ENCODE results near the gene CD44. TPM values are rescaled to one million over a fixed set of nuclear protein-coding genes. Genes with fewer than 3 reads are reported as not detected.

Gene CD44
- polyA plus RNA-seq, 1 donor, result 81.5 TPM

DNA sequence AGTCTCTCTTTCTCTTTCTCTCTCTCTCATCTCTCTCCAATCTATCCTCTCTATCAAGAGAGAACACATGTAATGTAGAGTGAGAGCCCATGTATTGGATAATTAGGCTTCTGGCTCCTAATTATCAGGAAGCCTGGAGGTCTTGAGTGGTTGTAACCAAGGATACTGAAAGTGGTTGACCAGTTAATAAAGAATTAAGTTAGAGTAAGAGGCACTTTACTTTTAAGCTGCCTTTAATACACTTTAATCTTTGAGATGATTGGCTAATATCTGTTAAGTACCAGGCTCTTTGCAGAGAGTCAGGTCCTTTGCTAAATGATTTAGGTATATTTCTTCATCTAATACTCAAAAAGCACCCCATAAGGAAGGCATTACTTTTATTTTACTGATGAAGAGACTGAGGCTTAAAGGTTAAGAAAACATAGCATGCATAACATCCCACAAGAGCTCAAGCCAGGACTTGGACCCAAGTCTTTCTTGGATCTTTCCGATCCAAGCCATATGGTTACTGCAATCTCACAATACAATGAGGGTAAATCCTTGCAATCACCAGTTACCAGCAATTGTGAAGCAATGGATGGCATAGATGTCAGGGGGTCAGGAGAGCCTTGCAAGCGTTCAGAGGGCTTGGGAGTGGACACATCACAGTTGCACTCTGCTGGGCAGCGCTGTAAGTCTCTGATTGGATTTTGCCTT is 22.1 kb downstream of the CD44 start:
- DNase-seq, result no peak

DNA sequence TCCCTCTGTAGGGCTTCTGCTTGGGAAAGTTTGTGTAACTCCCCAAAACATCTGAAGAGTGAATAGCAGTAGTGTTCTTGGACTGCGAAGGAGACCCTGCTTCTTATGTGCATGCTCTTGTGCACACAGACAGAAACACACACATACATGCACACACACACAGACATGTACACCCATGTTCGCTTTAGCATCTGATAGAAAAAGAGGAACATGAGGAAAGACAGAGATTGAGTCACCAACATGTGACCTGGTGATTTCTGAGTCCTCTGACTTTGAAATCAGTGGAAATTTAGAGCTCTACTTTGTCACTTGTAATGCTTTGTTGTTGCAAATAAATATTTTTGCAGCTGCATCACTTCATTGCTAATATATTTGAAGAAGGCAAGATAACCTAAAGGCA is 23.8 kb downstream of the CD44 start:
- no peak for DNase-seq

DNA sequence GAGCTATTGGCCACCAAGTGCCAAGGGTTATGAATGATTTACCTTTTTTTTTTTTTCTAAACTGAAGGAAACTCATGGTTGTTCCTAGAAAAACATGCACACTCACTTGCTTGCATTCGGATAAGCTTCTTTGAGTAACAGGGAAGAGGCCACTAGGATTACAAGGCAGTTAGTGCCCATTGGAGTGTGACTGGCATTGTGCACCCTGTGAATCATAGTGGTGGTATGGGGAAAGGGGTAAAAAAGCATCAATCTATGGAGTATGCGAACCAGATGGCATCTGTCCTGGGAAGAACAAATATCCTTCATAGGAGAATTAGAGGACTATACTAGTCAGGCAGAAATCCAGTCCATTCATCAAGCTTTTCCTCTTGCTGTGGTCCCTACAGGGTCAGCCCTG is 24.2 kb downstream of the CD44 start:
- DNase-seq, result no peak

DNA sequence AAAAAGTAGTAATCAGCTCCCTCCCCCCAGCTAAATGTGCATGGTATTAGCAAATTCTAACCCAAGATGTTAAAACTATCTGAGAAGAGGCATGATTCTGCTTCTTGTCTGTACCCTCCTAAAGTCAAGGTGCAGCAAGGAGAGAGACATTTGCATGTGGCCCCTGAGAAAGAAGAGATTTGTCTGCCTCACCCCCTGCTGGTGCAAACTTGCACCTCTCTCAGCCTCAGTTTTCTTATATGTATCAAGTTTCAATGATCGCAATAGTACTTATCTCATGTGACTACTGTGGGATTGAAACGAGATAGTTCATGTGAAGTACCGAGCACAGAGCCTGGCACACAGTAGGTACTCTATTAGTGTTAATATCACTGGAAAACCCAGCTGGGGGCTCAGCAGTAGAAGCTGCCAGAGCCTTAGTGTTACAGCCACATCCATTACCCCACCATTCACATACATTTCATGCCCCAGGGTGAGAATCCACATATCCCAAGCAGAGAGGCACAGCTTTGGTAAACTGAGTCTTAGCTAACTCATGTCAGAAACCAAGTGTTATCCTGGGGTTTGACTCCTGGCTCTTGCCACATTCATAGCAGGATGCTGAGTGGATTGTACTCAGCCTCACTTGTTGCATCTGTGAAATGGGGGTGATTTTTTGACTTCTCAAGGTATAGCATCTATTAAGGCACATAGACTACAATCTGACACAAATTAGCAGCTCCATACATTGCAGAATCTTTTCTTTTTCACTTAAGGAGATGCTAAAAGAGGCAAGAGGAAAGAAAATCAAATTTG is 24.9 kb downstream of the CD44 start:
- DNase-seq, result no peak

DNA sequence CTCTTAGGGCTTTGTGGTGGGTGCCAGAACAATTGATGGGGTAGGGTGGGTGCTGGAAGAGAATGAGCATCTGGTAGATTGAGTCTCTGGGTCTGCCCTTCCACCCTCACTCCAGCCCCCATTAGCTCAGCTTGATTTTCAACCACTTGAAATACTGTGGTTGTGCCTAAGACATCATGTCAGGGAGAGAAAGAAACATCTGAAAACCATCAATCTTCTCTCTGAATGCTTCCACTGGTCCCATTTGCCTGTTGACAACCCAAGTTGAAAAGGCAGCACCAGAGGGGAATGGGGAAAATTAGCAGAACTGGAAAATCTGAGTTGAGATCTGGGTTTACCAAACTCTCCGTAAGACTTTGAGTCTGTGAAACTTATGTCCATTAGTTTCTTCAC is 26.1 kb downstream of the CD44 start:
- DNase-seq, result no peak

DNA sequence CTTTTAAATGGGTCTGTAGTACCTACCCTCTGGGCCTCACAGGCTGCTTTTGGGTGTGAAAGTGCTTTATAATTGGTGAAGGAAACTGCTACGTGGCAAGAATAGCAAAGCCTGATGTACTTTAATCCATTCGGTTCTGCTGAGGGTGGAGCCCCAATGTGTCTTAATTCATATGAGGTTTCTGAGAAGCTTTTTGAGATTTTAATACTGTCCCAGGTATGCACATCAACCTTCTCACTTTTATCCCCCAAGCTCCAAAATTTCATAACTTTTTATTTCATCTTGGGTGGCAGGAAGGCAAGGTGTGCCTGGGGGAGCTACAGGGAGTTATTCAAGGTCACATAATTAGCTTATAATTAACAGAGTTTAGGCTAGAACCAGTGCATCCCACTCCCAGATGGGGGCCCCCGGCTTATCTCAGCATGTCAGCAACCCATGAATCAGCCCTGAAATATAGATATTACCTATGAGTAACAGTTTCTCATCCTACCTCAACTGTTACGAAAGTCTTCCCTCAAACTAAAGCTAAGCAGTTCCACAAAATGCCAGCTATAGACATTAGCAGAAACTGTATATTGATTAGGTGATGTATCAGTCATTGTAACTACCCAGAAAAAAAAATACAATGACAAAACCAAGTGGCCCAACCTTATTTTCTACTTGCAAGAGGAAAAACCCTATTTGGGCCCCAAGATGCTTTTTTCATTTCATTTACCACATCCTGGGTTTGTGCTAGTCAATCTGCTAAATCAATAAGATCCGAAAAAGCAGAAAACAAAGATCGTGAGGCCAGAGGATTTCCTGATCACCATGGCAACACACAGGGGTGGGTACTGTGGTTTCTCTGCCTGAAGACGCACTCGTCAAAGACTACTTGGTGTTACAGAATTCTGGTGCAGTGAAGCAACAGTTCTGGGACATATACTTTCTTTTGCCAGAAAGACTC is 26.7 kb downstream of the CD44 start:
- DNase-seq, result peak; percentile 51

DNA sequence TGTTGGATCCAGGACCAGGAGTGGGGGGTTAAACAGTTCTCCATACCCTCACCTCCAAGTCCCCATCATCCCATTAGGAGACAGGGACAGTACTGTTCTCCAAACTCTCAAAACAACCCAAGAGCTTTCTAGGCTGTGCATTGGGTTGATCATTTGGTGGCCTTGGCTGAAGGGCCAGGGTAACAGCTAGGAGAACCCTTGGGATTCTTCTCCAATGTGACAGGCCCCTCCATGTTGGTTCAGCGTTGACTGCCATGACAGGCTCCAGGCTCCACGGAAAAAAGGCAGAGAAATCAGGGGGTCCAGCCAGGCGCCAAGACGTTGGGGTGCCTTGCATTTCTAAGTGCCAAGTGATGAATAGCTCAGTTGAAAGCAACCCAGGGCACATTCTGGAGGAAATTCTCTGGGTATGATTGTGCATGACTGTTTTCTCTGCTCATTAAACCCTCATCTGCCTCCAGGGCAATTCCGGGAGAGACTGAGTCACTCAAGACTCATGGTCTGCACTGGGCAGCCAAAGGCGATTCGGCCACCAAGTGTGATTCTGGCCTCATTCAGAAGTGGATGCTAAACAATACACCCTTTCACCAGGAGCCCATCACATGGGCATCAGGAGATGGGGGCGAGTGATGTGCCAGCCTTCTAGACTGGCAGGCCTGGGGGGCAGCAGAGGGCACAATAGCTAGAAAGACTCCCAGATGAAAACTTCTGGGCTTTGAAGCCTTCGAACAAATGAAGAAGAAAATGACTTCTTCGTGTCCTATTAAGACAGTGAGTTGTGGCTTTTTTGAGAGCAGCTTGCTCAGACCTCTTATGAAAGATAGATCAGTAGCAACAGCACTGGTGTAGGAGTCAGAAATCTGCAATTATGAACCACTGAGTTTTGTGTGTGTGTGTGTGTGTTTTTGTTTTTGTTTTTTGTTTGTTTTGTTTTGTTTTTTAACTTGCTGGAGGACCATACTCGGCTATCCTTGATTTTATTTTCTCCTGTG is 27.7 kb downstream of the CD44 start:
- DNase-seq, result no peak

DNA sequence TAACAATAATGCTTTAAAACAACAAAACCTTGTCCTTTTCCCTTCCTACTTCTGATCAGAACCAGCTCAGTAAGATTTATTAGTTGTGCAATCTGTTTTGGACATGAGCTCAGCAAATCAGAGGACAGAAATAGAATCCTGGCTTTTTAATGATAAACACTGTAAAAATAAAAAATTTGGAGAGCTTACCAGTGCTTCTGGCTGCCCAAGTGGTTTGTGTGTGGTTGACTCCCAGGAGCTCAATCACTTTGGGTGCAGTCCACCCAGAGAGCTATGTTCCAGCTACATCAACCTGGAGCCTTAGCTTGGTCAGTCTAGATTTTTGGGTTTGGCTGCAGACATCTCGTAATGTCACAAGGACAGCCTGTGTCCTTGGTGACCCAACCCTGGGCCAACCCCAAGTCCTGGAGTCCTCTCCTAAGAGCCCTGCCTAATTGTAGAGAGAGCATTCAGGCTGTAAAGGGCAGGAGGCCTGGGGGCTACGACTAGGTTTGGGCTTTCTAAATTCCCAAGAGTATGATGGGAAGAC is 28.5 kb downstream of the CD44 start:
- no peak for DNase-seq

DNA sequence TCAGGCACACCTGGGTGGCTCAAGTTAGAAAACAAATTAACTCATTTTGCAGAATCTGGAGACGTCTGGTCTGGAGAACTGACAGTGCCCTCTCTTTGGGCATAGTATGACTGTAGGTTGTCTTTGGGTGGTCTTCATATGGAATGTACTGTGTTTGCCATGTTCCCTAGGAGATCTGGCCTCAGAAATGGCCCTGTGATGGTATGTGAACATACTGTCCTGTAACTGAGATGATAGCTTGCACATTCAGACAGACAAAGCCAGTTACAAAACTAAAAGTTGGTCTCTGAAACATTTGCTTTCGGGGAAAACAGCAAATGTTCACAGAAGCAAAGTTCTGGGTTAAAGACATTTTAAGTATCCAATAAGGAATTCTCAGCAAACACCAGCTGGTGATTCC is 29.7 kb downstream of the CD44 start:
- peak; percentile 45 for DNase-seq

DNA sequence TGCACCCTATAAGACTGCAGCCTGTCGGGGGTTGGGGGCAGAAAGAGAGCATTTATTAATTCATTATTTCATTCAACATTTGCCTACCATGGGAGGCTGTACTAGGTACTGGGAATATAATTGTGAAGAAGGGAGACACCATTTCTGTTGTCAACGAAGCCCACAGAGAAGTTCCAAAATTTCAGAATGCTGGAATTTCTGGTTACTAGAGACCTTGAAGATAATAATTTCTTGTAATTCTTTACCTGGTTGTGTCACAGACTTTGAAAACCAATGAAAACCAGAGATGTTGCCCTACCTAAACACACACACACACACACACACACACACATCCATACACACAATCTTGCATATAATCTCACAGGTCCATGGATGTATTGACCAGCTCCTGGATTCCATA is 30.1 kb downstream of the CD44 start:
- DNase-seq, result no peak

DNA sequence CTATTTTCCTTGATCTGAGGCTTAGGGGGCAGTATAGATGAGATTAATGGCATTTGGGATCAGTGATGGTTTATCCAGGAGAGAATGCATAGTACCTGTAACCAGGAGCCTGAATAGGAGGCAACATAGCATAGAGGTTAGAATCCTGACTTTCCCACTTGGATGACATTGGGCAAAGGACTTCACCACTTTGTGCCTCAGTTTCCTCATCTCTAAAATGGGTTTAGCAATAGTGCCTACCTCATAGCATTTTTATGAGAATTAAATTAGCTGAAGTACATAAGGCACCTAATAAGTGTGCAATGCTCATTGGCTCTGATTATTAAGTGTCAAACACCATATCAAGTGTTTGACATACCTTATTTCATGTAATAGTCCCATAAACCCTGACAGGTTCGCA is 30.8 kb downstream of the CD44 start:
- no peak for DNase-seq

DNA sequence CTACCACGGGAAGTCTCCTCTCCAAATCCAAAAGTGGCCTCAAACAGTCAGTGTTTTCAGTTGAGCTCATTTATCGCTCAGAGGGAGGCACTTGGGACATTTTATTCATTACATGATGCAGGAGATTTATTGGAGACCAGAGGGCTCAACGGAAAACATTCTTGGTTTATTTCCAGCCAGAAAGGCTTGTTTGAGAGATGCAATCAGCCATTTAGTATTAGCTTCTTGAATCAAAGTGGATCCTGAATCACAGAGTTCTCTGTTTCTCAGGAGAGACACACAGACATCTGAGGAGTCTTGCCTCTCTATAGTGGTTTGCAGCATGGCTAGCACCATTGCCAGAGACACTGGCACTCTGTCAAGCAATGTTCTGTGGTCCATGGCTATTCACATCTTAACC is 31.5 kb downstream of the CD44 start:
- DNase-seq, result peak; percentile 58

DNA sequence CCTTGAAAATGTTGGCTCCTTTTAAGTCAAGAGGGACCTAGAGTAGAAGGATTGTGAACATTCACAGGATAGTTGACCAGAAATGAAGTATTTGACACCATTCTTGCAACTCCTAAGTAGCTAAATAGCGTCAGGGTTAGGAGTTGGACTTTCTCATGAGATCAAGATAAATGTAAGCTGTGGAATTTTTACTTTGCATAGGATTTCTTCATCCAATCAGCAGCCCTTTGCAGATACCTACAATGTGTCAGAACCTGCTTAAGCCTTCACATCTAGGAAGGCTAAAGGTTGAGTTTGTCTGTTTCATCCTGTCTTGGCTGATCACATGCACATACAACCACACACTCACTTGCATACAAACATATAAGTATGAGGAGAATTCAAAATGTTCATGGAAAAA is 32.3 kb downstream of the CD44 start:
- DNase-seq, result no peak

DNA sequence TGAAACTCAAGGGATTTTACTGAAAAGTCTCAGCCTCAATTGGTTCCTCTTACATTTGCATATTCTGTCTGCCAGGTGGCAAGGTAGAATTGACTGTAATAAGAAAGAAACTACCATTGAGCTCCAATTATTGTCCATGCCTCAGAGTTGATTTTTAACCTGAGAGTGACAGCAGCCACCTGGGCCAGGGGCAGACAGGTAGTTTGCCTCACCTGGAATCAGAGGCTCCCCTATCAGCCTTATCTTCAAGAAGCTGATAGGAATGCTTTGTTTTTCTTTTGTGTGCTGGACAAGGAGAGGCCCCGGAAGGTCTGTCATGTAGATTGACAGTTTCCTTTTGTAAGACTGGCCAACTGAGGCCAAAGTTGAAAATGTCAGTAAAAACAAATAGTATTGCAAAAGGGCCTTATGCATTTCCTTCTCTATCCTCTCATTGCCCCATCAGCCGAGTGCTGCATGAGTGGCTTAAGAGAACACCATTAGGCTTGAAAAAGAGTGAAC is 34.1 kb downstream of the CD44 start:
- DNase-seq, result no peak

DNA sequence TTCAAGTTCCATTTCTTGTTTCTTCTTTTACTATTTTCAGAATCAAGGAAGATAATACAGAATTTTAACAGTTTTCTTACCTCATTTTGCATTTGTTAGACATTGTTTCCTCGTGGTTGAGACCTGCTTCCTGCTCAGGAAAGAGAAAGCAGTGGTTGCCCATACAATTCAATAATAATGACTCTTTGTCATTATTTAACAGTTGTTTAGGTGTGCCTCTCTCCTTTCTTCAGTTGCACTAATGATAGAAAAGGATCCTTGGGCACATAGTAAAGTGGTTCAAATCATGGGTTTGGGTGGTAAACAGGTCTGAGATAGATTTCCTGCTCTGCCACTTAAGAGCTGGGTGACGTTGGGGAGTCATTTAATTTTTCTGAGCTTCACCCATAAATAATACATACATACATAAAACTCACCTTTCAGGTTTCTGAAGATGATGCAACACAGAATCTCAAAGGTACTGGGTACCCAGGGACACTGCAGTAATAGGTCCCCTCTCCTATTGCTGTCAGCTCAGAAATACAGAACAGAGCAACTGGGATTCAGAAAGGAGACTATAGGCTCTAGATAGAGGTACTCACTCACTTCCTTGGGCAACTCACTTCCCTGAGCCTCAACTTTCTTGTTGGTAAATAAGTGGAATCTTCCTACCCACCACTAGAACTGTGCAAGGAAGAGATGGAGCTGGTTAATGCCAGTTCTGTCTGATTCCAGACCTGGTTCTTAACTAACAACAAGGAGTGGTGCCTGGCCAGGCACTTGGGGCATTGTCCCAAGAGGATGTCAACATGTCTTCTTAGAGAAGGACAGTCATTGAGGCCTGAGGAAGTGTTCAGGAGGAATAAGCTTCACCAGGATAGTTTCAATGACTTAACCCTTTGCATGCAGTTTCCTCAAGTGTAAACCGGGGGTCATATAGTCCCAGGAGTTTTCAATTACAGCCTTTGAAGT is 34.9 kb downstream of the CD44 start:
- no peak for DNase-seq

DNA sequence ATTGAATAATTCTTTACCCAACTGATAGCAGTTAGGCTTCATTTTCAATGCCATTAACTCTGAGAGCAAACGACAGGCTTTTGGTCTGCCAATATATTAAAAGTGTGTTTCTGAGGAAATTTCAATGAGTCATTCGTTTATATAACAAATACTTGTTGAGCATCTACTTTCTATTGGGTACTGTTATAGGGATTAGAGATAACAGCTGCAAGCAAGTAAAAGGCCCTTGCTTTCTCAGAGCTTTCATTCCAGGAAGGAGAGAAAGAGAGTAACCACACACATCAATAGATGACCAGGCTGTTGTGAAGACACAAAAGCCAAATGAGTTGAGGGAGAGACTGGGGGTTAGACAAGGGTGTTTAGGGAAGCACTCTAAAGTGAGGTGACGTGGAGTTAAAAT is 35.7 kb downstream of the CD44 start:
- DNase-seq, result no peak

DNA sequence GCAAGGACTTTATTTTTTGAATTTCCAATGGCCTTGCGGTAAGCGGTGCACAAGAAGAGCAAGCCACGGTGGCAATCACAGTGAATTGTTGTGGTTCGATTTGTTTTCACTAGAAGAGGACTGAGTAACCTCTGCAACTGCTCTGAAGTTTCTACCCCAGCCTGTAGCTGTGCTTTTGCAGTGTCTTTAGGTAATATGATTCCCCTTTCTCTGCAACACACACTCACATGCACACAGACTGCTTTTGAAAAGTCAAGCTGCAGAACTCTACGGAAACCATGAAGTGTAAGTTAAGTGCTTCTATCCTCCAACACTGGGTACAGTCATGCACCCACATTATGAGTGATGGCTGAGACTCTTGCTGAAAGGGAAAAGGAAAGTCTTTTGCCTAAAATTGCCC is 38.4 kb downstream of the CD44 start:
- no peak for DNase-seq

DNA sequence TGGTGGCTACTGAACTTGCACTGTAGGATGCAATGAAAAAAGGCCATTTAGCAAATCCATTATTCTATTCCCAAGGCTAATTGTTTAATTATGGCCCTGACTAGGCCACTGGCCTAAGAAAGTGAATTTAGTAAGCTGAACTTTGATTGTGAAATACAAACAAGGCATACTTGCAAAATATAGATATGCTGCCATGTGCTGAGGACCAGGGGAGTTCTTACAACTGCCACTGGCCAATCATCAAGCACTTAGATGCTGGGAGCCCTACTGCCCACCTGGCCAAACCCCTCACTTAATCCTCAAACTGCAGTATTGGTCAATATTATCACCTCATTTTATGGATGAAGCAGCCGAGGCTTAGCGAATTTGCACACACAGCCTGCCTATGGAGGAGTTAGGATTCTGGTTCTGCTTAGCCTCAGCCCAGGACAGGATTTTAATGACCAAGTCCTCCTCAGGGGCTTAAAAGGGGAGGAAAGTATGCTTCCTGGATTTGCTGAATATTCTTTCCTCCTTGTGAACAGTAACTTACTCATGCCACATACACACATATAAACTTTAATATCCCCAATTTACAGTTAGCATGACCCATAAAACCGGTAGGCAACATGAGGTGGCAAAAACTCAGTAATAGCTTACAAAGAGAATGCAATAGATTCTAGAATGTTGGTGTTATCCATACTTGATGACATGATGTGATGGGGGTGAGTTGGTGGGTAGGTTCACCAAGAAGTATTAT is 39.3 kb downstream of the CD44 start:
- DNase-seq, result no peak

DNA sequence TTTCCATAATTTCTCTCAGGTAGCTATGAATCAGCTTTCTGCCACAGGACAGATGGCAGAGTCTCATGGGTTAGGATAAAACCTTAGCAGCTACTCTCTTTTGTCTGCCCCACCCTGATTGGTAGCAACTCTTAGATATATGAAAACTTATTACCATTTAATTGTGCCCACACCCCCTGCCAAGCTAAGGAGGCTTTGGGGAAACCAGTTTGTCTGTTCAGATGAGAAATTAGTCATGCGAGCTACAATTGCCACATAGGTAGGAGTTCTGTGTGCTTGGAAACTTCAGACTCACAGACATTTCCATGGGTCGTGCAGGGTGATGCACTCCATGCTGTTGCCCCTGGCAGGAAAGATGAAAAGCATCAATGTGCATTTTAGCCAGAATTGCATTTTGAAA is 39.9 kb downstream of the CD44 start:
- no peak for DNase-seq
